Uterus (tissue), 4 donors: ENCODE results near the gene LIPM. TPM values are rescaled to one million over a fixed set of nuclear protein-coding genes. Genes with fewer than 3 reads are reported as not detected.

ENCODE experiments used
- DNase-seq, 2 donors: peaks; one replicate each; pipeline ENCODE4 v3.0.0-alpha.2; 2019 to 2020
- H3K27ac ChIP-seq, 2 donors: fragments of 200-600 bp; sonication (generic); 1 replicate in 1 of 2; 2 replicates in 1 of 2; pipeline ENCODE4 v1.5.1; 2016 to 2018
- H3K27me3 ChIP-seq, 2 donors: fragments of 200-600 bp; sonication (generic); one replicate each; pipeline ENCODE4 v1.5.1; 2018 to 2019; ENCODE audit warnings: control low read depth in 1 of 2
- H3K36me3 ChIP-seq, 2 donors: fragments of 200-600 bp; sonication (generic); one replicate each; pipeline ENCODE4 v1.5.1; 2019; ENCODE audit warnings: control low read depth in 1 of 2
- H3K4me1 ChIP-seq, 2 donors: fragments of 200-600 bp; sonication (generic); one replicate each; pipeline ENCODE4 v1.5.1; 2018 to 2019; ENCODE audit warnings: control low read depth in 1 of 2
- H3K4me3 ChIP-seq, 2 donors: fragments of 200-600 bp; sonication (generic); 1 replicate in 1 of 2; 2 replicates in 1 of 2; pipeline ENCODE4 v1.5.1; 2018 to 2019; ENCODE audit warnings: mild to moderate bottlenecking in 1 of 2
- H3K9me3 ChIP-seq, 2 donors: fragments of 200-600 bp; sonication (generic); one replicate each; pipeline ENCODE4 v1.5.1; 2019; ENCODE audit warnings: control low read depth in 1 of 2
- POLR2A ChIP-seq, 2 donors: fragments of 450-650 bp; IDR thresholded peaks; one replicate each; pipeline ENCODE4 v1.6.1; 2016; ENCODE audit warnings: antibody characterized with exemption in 2 of 2, mild to moderate bottlenecking in 1 of 2, moderate library complexity in 1 of 2
- intact Hi-C: fragments of 100-400 bp; cut with DNase I; formaldehyde crosslinking; loops from one replicate; pipeline ENCODE4 v1.15.1; 2023; ENCODE audit warnings: low total_unique reads
- total RNA-seq, 4 donors: library from RNA; depleted of rRNA in 3 of 4; stranded (reverse); fragments of >200 nt in 3 of 4; gene quantifications; one replicate each; pipeline versions ENCODE4 v1.1.0 to v1.2.4, GENCODE V29; 2014 to 2023
- TF ChIP-seq, protein P1 (sequence below), 4 experiments: fragments of 200-600 bp in 2 of 4; fragments of 450-650 bp in 2 of 4; sonication (generic) in 2 of 4; IDR thresholded peaks; one replicate each; pipeline ENCODE4 v1.5.1; 2016 to 2019; ENCODE audit warnings: antibody characterized with exemption in 4 of 4, mild to moderate bottlenecking in 2 of 4, moderate library complexity in 1 of 4
- donor health status: DM: yes; HTN: yes; CAD: no.

Gene LIPM
- total RNA-seq, 4 donors from 2014 or later: not detected

DNA sequence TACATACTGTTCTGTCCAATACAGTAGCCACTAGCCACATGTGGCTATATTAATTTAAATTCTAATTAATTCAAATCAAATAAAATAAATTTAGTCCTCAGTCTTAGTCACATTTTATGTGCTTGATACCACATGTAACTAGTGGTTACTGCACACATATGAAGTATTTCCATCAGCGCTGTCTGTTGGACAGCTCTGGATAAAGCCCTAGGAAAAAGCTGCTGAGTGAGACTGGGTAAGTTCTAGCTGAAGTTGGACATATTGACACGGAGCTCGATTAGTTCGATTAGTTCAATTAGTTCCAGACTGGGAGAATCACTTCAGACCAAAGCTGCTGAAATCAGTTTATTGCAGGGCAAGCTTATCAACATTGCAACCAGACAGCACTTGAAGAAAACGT lies 15.1 kb upstream of the LIPM start:
- no peaks in the 10 kb centered on the region for H3K36me3 ChIP-seq
- H3K27ac ChIP-seq: no peak overlapping the region
- no peaks in the 10 kb centered on the region for H3K4me1 ChIP-seq
- TF ChIP-seq POLR2A (IDR thresholded peaks at IDR 0.05): no peak
- TF ChIP-seq, protein P1, sequence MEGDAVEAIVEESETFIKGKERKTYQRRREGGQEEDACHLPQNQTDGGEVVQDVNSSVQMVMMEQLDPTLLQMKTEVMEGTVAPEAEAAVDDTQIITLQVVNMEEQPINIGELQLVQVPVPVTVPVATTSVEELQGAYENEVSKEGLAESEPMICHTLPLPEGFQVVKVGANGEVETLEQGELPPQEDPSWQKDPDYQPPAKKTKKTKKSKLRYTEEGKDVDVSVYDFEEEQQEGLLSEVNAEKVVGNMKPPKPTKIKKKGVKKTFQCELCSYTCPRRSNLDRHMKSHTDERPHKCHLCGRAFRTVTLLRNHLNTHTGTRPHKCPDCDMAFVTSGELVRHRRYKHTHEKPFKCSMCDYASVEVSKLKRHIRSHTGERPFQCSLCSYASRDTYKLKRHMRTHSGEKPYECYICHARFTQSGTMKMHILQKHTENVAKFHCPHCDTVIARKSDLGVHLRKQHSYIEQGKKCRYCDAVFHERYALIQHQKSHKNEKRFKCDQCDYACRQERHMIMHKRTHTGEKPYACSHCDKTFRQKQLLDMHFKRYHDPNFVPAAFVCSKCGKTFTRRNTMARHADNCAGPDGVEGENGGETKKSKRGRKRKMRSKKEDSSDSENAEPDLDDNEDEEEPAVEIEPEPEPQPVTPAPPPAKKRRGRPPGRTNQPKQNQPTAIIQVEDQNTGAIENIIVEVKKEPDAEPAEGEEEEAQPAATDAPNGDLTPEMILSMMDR (IDR thresholded peaks at IDR 0.05): no peak
- H3K9me3 ChIP-seq: no peaks in the 10 kb centered on the region
- intact Hi-C loops: no loop called here
- DNase-seq: no peak
- no peaks in the 10 kb centered on the region for H3K27me3 ChIP-seq
- no peak overlapping the region for H3K4me3 ChIP-seq

DNA sequence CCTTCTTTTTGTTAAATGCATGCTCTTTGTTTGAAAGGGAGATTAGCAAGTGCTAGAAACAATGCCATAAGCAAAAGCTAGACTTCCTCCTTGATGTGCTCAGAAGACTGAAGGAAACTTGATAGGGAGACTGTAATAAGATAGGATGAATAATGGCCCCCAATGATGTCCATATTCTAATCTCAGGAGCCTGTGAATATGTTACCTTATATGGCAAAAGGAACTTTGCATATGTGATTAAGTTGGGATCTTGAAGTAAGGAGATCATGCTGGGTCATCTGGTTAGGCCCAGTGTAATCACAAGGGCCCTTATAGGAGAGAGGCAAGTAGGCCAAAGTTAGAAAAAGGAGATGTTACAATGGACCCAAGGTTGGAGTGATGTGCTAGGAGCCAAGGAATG lies 13.6 kb upstream of the LIPM start:
- Histone ChIP-seq H3K9me3 (no peaks in the 10 kb centered on the region), H3K27me3 (no peaks in the 10 kb centered on the region), H3K4me1 (no peaks in the 10 kb centered on the region), H3K4me3 (no peak overlapping the region), H3K36me3 (no peaks in the 10 kb centered on the region), H3K27ac (no peak overlapping the region)
- DNase-seq: no peak
- intact Hi-C loops: no loop called here
- no peak for TF ChIP-seq POLR2A (IDR thresholded peaks at IDR 0.05)
- TF ChIP-seq, protein P1 (IDR thresholded peaks at IDR 0.05): no peak

DNA sequence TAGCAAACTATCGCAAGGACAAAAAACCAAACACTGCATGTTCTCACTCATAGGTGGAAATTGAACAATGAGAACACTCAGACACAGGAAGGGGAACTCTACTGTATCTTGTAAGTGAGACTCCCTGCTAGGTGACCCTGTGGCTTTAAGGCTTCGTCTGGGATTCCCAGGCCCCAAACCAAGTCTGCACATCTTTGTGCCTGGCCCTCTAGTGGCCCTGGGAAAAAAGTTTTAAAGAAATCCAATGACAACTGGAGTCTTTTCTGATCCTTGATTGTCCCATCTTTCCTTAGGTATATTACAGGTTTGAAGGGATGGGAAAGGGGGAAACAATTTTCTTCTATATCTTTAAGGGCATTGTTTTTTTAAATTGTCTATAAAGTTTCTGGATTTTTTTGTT lies 10.6 kb upstream of the LIPM start:
- H3K27me3 ChIP-seq: no peaks in the 10 kb centered on the region
- no peak overlapping the region for H3K4me3 ChIP-seq
- H3K36me3 ChIP-seq: no peaks in the 10 kb centered on the region
- no peak for TF ChIP-seq POLR2A (IDR thresholded peaks at IDR 0.05)
- TF ChIP-seq, protein P1 (IDR thresholded peaks at IDR 0.05): no peak
- DNase-seq: no peak
- intact Hi-C loops: no loop called here
- no peaks in the 10 kb centered on the region for H3K4me1 ChIP-seq
- no peaks in the 10 kb centered on the region for H3K9me3 ChIP-seq
- no peak overlapping the region for H3K27ac ChIP-seq

DNA sequence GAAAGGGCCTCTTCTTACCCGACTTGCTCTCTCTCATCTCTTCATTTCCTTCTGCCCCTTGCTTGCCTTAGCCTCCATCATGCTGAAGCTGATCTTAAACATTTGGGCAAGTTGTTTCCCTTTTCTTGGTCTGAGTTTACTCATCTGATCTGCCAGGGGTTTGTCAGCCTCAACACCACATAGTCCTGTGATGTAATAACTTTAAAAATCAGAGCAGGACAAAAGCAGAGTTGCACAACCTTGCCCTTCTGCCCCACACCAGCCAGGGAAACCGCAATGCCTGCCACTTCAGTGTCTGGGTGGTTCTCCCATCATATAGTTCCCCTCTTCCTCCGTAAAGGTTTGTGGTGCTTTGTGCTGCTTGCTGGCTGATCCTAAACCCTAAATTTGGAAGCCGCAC lies 9.9 kb upstream of the LIPM start:
- Histone ChIP-seq H3K9me3 (no peaks in the 10 kb centered on the region), H3K4me3 (no peak overlapping the region), H3K4me1 (no peaks in the 10 kb centered on the region), H3K36me3 (no peaks in the 10 kb centered on the region), H3K27me3 (no peaks in the 10 kb centered on the region), H3K27ac (no peak overlapping the region)
- TF ChIP-seq POLR2A (IDR thresholded peaks at IDR 0.05): no peak
- TF ChIP-seq, protein P1 (IDR thresholded peaks at IDR 0.05): no peak
- DNase-seq: no peak
- intact Hi-C loops: no loop called here

DNA sequence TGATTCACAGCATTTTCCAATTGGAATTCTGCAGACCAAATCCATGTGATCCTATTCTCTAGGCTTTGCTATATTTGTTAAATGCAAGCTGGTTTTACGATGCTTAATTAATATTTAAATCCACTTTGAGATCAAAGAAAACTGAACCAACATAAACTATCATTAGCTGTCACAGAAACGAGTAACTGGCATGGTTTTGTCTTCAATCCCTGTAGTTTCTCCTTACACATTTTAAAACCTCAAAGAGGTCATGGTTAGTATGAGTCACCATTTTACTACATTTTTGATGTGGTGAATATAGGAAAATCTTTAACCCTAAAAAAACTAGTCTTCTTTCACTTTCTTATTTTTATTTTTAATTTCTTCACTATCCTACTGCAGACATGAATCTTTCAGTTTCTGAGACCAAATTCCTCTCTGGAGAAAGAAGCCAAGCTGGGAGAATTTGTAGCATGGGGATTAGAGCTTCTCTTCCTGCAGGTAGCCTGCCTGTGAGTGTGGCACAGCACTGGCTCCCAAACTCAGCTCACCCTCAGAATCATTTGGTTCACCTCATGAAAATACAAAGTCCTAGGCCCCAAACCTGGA lies 8.7 kb upstream of the LIPM start:
- no peaks in the 10 kb centered on the region for H3K9me3 ChIP-seq
- no peak overlapping the region for H3K4me3 ChIP-seq
- intact Hi-C loops: no loop called here
- no peaks in the 10 kb centered on the region for H3K4me1 ChIP-seq
- TF ChIP-seq, protein P1 (IDR thresholded peaks at IDR 0.05): no peak
- TF ChIP-seq POLR2A (IDR thresholded peaks at IDR 0.05): no peak
- DNase-seq: no peak
- no peak overlapping the region for H3K27ac ChIP-seq
- H3K36me3 ChIP-seq: no peaks in the 10 kb centered on the region
- H3K27me3 ChIP-seq: no peaks in the 10 kb centered on the region
